ENCODE data around the gene NOS1AP.
"Not testable (repeated sequence)": the region's sequence is repeated elsewhere in the genome, so short reads cannot be mapped to it uniquely, and the experiment has no call there.

GRCh38 chr1:162066836-162067235, 2.7 kb upstream of the NOS1AP start:
- TF ChIP-seq CTCF (conservative IDR thresholded peaks at IDR 0.05; ENCODE audit: low read length); EZH2phosphoT487 (IDR thresholded peaks at IDR 0.05; ENCODE audit: borderline replicate concordance, low read depth, low read length): not testable (repeated sequence)

All from OCI-LY7 (cell line).